ENCODE results near the gene NOB1.

- TF ChIP-seq CTCF (conservative IDR thresholded peaks at IDR 0.05; ENCODE audit: low read length) (no peak), EZH2phosphoT487 (IDR thresholded peaks at IDR 0.05; ENCODE audit: borderline replicate concordance) (no peak)
These were observed 37.7 kb downstream of the NOB1 start for GRCh38 chr16:69717066-69717465.
